Esophagus mucosa (tissue), 1 donor: Measurements from ENCODE around the gene MREG. TPM values are rescaled to one million over a fixed set of nuclear protein-coding genes. Genes with fewer than 3 reads are reported as not detected.
"Not testable (repeated sequence)": the region's sequence is repeated elsewhere in the genome, so short reads cannot be mapped to it uniquely, and the experiment has no call there.

Experiments used
- ATAC-seq: fragments of 200-7000 bp; cut with Tn5 transposase; one replicate; pipeline ENCODE4 v1.9.1; 2020
- total RNA-seq: library from RNA; stranded (reverse); gene quantifications from one replicate; pipeline ENCODE4 v1.2.4, GENCODE V29; 2023
- donor health status: DM: yes; HTN: yes; CAD: no.

Gene MREG
- total RNA-seq, 1 donor from 2014 or later: 61.9 TPM

DNA sequence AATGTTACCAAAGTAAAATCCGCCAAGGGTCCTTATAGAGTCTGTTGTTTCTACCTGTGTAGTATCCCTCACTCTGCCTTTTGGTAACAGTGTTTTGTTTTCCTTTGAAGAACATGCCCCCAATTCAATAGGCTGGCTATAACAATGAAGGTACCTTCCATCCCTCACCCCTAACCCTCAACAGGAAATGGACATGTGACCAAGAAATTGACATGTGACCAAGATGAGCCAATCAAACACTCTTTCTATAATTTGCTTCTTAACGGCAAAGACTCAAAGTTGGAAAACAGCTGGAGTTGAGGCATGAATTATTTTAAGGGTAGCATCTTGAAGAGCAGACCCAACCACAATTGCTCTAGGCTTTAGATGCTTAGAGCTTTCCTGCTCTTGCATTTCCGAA is 5.4 kb upstream of the MREG start:
- no peak for ATAC-seq

DNA sequence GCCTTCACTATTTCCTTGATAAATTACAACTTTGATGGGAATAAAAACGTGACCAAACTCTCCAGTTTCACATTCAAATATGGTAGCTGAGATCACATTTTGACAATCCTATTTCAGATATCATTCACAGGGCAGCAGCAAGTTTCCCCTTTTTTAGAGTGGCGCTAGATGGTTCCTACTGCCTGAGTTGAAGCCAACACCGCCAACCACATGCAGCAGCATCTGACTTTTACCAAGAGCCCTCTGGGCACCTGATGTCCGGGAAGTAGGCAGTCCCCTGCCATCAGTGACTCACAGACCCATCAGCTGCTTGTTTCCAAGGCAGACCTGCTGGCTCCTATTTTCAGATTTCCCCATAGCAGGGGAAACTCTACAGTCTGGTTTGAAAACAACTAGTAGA is 4.0 kb upstream of the MREG start:
- ATAC-seq: peak; percentile 72

DNA sequence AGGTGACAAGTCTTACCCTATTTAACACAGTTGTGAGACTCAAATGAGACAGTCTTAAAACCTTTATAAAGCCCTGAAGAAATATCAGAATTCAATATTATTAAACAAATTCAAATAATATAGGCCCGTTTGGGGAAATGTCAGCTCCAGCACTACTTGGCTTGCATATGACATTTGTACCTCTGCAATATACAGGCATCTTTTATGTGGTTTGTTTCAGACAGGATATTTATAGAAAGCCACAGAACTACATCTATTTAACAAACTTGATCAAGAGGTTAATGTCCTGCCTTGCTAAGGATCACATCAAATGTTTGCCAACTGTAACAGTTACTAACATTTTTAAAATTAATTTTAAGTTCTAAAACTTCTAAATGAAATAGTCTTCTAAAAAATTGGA is 3.2 kb upstream of the MREG start:
- no peak for ATAC-seq

DNA sequence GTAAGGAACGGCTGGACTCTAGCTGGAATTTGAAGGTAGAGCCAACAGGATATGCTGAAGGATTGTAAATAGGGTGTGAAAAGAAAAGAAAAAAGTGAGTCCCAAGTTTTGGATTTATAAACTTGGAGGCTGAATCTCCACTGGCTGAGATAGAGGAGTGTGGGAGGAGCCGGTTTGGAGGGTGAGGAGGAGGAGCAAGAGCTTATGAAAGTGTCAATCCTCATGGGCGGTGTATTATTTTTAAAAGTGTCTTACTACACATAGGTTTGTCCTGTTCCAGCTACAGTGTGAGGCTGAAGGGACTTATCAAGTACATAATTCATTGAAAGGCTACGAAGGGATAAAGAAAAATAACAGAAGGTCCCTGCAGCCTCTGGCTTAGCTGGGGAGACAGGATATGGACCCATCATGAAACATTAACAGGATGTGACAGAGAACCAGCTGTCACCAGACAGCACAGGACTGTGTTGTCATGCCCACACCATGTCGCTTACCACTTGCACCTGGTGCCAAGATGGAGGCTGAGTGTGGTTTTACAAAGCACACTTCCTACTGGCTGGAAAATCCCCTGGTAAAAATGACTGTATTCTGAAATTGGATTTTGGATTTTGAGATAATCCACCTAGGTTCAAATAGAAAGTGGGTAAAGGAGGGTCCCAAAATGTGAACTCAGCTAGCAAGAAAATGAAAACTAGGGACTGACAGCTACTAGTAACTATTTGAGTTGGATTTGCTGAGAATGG is 2.5 kb upstream of the MREG start:
- no peak for ATAC-seq

DNA sequence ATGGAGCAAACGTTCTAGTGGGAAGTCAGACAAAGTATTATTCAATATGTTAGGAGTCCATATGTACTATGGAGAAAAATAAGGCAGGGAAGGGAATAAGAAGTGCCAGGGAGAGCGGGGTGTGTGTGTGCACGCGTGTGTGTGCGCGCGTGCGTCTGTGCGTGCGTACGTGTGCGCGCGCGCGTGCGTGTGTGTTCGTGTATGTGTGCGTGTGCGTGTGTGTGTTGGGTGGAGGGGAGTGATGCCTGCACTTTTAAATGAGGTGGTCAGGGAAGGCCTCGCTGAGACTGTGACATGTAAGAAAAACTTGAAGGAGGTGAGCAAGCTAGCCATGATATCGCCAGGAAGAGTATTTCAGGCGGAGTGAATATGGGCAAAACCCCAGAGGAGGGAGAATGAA is 1.6 kb upstream of the MREG start:
- ATAC-seq: no peak

DNA sequence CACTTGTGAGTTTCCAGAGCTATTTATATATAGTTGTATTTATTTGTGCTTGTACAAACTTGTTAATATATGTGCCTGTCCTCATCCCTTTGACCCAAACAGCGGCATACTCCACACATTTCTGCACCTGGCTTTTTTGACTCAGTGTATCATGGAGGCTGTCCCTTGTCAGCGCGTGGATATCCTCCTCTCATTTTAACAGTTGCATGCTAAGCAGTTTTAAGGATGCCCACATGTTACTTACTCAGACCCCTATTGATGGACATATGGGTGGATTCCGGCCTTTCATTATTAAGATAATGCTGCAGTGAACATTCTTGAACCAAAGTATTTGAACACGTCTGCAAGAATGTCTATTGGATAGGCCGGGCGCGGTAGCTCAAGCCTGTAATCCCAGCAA is 655 bp upstream of the MREG start:
- ATAC-seq: no peak

DNA sequence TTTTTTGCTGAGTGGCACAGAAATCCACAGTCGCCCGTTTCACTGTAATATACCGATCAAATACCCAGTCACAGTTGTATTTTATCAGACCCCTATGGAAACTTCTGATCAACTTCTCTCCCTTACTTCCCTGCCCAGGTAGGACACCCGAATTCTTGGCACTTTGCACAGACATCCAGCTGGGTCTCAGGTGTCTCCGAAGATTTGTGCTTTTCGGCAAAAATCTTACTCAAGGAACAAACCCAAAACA is 596 bp downstream of the MREG start:
- ATAC-seq: no peak

DNA sequence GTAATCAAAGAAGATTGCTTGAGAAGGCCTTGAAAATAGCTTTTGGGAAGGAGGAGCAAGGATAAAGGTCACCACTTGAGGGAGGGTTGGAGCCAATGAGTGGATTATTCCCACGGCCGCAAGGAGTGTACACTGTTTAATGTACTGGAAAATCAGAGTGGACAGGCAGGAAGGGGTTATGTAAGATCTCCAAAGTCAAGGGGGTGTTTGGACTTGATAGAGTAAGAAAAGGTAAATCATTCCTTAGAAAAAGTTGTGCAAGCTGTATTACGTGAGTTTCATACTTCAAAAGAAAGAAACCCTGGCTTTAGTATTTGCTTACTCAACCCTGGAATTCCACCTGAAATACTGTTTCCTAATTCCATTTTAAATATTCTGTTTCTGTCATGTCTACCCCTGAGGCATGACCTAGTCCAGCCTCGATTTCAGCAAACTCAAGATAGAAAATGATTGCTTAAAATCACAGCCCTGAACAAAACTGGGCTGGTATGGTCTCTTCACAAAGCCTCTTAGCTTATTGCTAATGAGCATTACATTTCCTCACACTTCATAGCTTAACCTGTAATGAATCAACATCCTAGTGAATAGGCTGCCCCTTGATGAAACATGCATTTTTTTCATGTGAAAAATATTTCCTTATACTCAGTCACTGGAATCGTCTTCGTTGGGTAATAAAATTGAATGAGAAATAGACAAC is 1.1 kb downstream of the MREG start:
- peak; percentile 79 for ATAC-seq

DNA sequence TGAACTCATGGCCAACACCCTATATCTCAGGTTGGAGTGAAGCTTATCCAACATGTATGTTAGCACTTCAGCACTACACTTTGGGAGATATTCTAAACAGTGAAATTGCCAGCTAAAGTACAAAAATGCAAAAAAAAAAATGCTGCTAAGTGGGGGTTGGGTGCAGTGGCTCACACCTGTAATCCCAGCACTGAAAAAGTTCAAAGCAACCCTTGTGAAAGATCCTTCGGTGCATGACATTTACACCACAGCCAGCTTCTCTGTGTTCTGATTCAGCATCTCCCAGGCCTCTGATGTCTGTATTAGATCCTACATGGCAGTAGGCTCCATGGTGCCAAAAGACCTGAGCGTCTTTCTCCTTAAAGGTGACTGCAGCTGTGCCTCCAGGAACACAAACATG is 4.1 kb downstream of the MREG start:
- ATAC-seq: not testable (repeated sequence)

DNA sequence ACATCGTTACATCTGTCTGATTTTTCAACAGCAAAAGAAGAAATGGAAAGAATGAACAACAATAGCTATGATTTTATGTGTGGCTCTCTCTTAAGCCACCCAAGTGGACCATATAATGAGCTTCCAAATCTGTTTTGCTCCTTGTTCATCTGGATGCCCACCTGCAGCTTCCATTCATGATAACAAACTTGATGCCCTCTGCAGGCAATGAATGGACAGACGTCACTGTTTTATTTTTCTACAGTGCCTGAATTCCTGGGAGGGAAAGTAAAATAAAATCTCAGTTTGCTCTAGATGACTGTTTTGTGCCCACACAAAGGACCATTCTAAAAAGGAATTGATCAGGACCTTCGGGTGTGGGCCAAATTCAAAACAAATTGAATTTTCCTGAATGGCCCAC is 5.0 kb downstream of the MREG start:
- no peak for ATAC-seq

DNA sequence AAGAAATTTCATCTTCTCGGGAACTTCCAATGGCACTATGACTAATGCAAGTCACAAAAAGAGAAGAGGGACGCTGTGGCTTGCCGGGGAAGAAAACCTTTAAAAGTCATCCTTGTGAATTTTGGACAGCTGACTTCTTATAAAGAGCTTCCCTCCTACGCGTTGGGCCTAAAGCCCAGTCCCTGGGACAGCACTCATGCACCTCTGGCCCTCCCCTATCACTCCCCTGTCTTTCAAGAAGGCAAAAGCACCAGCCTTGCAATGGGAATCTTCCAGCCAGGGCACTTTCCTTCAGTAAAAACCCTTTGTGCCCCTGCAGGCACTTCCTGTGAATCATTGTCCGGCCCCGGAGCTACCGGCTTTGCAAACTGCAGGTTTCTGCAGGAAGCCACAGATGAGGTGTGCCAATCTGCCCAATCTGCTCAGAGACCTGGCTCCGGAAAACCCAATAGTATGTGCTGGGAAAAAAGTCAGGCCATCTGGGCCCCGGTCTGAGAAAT is 7.1 kb downstream of the MREG start:
- ATAC-seq: peak; percentile 78

DNA sequence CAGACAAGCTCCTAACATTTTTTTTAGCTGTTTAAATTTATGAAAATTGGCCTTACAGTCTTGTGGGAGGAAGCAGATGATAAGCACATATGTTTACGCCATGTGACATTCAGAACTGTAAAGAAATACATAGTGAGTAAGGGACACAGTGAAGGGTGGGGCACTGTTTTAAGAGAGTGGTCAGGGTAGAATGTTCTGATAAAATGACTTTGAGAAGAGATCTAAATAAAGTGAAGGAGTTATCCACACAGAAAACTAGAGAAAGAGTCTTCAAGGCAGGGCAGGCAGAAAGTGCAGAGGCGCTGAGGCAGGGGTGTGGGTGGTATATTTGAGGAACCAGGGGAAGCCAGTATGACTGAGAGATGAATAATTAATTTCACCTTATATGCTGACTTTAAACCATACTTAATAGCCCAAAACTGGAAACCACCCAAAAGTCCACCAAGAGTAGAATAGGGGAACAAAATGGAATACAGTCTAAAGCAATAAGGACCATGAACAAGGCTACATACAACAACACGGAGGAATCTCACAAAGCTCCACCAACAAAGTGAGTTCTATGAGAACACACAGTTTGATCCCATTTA is 8.6 kb downstream of the MREG start:
- ATAC-seq: no peak

DNA sequence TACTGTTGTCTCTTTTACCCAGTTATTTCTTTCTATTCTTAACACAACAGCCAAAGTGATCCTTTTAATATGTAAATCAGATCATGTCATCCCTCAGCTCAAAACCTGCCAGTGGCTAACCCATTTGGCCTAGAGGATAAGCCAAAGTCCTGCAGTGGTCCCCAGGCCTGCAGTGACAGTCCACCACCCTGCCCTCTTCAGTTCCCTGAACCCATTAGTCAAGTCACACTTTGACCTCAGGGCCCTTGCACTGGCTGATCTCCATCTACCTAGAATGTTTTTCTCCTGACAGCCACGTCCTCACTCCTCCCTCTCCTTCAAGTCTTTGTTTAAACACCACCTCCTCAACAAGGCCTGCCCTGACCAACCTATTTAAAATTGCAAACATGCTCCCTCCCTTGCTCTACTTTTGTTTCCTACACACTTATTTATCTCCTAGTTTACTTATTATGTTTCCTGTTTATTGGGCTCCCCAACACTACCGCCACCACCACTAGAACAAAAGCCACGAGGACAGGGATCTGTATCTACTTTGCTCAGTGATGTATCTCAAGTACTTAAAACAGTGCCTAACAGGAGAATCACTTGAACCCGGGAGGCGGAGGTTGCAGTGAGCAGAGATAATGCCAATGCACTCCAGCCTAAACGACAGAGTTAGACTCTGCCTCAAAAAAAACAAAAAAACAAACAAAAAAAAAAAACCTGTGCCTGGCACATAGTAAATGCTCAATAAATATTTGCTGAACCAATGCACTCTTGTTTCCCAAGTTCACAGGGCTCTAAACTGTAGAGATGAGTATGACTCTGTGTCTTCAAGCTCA is 9.3 kb downstream of the MREG start:
- ATAC-seq: no peak

DNA sequence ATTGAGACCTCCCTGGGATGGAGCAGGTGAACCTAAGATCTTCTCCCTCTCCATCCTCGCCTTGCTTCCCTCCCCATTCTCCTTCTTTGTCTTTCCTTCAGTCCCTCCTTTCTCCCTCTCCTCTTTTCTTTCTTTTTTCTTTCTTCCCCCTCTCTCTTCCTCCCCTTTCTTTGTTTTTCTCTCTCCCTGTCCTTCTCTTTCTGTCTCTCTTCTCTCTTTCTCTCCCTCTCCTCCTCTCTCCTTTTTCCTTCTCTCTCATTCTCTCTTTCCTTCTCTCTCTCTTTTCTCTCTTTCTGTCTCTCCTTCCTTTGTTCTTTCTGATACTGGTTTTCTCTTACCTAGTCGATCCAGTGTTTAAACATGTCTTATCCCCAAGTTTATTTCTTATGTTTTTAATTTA is 10.7 kb downstream of the MREG start:
- ATAC-seq: no peak

DNA sequence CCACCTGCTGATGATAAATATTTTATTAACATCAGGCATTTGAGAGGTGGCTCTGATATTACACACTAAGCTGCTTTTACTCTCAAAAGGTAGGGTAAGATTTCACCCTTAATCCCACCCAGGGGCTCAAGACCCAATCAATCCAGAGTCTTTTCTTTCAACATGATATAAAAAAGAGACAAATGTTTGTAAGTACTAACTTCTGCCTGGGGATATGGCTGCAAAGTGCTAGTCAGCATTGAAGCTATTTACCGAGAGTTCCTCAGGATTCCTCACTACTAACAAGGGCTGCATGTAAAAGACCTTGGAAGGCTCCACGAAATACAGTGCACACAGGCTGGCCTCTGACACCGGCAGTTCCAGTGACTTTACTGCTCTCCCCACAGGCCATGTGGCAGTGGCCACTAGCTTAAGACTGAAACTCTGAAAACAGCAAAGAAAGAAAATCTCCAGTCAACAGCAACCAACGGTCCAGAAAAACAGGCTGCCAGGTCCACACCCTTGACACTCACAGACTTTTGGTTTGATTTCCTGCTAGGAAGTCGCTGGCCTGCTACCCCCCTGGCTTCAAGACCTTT is 11.2 kb downstream of the MREG start:
- peak; percentile 43 for ATAC-seq

DNA sequence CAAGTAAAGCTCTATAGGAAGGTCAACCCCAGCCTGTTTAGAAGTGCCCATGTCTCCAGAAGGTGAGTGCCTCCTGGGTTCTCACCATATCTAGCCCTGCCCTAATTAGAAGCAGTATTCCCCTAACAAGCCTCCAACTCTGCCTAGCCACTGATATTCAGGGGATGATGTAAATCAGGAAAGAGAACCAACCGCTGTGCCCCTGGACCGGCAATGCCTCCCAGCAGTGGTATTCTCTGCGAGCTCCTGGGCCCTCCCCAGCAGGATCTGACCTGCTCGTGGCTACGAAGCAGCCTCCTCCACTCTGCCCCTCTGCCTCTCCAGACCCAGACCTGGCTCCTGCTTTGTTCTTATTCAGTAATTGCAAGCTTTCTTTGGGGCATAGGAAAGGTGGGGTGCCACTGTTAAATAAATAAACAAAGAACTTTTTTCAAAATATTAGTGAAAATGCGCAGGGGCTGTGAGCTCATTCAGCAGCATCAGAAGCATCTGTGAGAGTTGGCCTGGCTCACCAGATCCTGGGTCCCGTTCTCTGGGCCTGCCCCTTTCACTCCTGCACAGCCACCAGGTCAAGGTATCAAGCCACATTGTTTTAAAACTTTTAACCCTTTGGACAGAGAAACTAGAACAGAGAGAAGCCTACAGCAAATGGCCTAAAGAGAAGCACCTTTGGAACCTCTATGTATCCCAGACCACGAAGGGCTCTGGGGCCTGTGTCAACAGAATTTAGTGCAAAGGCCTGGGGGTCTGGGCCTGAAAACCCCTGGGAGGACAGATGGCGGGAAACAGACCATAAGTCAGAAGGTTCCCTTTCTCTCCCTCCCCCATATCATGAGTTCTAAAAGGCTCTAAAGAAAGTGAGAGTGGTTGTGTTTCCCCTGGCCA is 11.9 kb downstream of the MREG start:
- ATAC-seq: no peak

DNA sequence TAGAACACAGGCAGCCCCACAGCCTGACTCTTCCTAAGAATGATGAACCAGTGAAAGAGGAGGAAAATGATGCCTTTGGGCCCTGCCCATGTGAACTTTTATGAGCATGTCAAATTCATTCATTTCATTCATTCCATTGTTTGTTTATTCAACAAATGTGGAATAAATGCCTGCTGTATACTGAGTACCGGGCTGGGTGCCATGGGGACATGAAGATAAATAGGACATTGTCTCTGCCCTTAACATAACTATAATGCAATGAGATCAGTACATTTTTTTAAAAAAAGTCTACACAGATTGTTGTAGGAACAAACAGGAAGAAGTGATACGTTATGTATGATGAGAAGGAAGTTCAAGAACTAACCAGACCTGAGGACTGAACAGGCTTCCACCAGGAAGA is 14.7 kb downstream of the MREG start:
- no peak for ATAC-seq

DNA sequence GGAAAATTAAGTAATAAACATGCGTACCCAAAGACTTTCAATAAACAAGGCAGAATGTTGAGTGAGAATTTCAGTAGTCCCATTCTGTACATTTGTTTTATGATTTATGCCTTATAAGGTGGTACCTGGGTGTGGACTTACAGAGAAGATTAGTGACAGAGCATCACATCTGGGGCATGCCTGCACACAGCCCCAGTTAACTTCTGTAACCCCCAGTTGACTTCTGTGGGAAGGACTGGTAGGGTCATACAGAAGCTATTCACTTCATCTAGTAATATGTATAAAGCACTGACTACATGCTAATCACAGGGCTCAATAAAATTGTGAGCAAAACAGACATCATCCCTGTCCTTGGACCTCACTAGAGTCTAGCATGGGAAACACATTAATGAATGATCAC is 16.1 kb downstream of the MREG start:
- peak; percentile 90 for ATAC-seq

DNA sequence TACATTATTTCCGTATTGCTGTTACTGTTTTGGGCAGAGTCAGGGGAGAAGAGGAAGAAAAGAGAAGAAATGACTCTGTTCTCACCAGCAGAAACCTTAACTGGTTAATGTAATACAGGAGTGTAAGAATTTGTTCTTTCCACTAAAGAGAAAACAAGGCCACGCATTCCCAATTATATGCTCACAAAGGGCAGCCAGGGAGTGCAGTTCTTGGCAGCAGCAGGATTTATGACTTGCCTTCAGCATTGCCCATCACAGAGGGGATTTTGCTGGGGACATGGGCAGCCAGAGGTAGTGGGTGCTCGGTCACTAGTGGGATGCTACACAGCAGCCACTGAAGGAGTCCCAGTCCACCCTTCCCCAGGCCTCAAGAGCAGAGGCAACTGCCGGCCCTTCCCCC is 18.4 kb downstream of the MREG start:
- no peak for ATAC-seq

DNA sequence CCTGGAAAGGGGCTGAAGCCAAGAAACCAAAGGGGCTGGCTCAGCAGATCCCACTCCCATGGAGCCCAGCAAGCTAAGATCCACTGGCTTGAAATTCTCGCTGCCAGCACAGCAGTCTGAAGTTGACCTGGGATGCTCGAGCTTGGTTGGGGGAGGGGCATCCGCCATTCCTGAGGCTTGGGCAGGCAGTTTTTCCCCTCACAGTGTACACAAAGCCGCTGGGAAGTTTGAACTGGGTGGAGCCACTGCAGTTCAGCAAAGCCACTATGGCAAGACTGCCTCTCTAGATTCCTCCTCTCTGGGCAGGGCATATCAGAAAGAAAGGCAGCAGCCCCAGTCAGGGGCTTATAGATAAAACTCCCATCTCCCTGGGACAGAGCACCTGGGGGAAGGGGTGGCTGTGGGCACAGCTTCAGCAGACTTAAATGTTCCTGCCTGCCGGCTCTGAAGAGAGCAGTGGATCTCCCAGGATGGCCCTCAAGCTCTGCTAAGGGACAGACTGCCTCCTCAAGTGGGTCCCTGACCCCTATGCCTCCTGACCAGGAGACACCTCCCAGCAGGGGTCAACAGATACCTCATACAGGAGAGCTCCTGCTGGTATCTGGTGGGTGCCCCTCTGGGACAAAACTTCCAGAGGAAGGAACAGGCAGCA is 24.7 kb downstream of the MREG start:
- ATAC-seq: not testable (repeated sequence)

DNA sequence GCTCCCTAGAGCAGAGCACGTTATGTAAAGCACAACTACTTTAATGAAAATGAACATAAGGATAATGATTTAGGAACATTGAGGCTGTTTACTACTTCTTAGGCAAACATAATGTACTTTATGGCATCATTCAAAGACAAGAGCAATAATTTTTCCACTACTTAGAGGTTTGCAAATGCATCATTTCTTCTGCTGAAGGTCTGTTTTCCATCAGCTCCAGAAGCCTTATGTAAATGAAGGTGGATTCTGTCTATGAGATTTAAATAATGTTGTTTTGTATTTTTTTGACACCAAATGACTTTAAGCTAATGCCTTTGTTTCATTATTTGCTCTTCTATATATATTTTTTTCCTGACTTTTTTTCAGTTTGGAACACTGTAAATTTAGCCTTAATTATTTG is 28.1 kb downstream of the MREG start:
- ATAC-seq: no peak
